ENCODE data around the gene SPEN. TPM values are rescaled to one million over a fixed set of nuclear protein-coding genes. Genes with fewer than 3 reads are reported as not detected.

SPEN gene
- total and polyA plus RNA-seq, 2 donors, result 11.4 to 16.3 TPM

DNA sequence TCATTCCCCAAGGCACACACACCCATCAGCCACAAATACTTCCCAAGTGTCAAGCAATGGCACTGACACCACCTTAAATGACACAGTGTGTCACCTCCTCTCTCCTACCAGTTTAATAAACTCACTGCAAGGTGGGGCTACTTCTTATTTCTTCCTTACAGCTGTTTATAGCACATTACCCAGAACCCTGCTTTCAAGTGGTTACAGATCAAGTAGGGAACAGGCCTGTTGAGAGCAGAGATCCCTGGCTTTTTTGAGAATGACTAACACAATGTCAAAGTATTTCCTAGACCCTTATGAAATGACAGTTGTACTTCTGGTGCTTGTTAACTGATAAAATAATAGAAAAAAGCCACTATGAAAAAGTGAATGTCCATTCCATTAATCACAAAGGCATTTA lies 108.6 kb downstream of the SPEN start:
- H3K36me3 ChIP-seq (ENCODE audit: control insufficient read depth in 2 of 2, insufficient read depth in 2 of 2, low read length in 1 of 2), result peaks cover 9 to 10% of the 10 kb centered on the region in 2 donors
- peaks cover 4 to 33% of the 10 kb centered on the region in 2 donors for H3K4me1 ChIP-seq (ENCODE audit: control insufficient read depth in 2 of 2, insufficient read depth in 2 of 2, low read length in 2 of 2)
- H3K27ac ChIP-seq (ENCODE audit: low read depth in 1 of 2, low read length in 1 of 2), result no peak overlapping the region

DNA sequence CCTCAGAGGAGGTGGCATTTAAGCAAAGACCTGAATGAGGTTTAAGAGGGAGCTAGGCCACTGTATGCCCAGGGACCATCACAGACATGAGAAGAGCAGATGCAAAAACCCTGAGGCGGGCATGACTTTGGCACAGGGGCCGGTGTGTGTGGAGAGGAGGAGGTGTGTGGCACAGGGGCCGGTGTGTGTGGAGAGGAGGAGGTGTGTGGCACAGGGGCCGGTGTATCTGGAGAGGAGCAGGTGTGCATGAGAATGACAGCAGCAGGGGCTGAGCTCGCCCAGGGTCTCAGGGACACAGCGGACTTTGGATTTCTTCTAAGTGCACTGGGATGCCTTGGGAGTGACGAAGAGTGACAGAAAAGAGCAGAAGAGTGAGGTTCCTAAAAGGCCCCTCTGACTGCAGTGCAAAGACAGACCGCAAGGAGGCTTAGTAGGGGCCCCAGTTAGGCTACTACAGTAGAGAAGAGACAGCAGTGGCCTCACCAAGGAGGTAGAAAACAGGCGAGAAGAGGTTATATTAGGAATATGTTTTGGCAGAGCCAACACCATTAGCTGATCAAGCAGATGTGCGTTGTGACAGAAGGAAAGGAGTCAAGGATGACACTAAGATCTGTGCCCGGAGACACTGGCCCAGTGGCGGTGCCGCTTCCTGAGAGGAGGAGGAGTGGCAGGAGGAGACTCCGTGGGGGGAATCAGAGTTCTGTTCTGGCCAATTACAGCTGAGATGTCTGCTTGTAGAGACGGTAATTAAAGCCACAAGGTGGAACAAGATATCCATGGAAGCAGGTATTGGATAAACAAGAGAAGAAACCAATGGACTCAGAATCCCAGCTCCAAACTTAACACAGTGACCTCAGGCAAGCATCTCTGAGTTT lies 110.0 kb downstream of the SPEN start:
- DNase-seq (ENCODE audit: low read depth in 6 of 9, low spot score in 9 of 9), result no peak
- Histone ChIP-seq H3K27me3 (ENCODE audit: control insufficient read depth in 2 of 2, insufficient read depth in 1 of 2, low read length in 1 of 2) (no peaks in the 10 kb centered on the region), H3K4me1 (ENCODE audit: control insufficient read depth in 2 of 2, insufficient read depth in 2 of 2, low read length in 2 of 2) (peaks cover 4 to 22% of the 10 kb centered on the region in 2 donors), H3K9me3 (ENCODE audit: control insufficient read depth in 2 of 2, insufficient read depth in 1 of 2, low read length in 1 of 2) (no peaks in the 10 kb centered on the region), H3K4me3 (ENCODE audit: low read length in 2 of 2) (no peak overlapping the region), H3K27ac (ENCODE audit: low read depth in 1 of 2, low read length in 1 of 2) (no peak overlapping the region), H3K36me3 (ENCODE audit: control insufficient read depth in 2 of 2, insufficient read depth in 2 of 2, low read length in 1 of 2) (peaks cover 7 to 12% of the 10 kb centered on the region in 2 donors)
- WGBS, result 96% methylated on average over 15 of the region's 15 CpGs

More for the DNA sequence above, 108.6 kb downstream of the SPEN start:
- no peaks in the 10 kb centered on the region for H3K9me3 ChIP-seq (ENCODE audit: control insufficient read depth in 2 of 2, insufficient read depth in 1 of 2, low read length in 1 of 2)
- no peaks in the 10 kb centered on the region for H3K27me3 ChIP-seq (ENCODE audit: control insufficient read depth in 2 of 2, insufficient read depth in 1 of 2, low read length in 1 of 2)
- DNase-seq (ENCODE audit: low read depth in 6 of 9, low spot score in 9 of 9), result no peak
- no peak overlapping the region for H3K4me3 ChIP-seq (ENCODE audit: low read length in 2 of 2)

DNA sequence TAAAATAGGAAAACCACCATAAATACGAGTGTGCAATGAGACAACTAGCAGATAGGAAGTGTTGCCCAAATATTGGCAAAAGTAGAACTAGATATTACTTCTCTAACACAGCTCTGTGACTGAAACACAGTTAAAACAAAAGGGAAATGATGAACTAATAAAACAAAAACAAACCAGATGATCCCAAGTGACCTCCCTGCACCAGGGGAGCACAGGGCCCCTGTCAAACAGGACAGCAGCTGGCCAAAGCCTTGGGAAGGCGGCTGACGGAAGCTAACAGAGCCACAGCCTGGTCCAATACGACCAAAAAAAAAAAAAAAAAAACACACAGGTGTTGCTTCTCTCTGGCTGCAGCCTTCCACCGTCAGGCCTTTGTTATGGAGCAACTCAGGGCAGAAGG lies 110.6 kb downstream of the SPEN start:
- no peak overlapping the region for H3K27ac ChIP-seq (ENCODE audit: low read depth in 1 of 2, low read length in 1 of 2)

DNA sequence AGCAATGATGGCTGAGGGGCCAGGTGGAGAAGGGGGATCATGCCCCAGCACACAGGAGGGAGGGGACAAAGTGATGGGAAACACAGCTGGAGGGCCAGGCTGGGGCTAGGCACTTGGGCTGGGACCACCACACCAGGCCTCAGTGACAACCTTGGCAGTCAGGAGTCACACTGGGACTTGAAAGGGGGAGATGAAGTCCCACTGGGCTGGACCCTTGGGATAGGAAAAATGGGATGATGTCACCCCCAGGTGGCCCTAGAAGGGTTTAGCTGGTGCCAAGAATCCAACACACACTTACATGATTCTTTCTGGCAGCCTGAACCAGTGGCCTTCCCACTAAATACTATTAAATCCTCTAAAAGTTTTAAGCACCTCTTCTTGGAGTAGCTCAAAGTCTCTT lies 111.3 kb downstream of the SPEN start:
- no peak for DNase-seq (ENCODE audit: low read depth in 6 of 9, low spot score in 9 of 9)
- peaks cover 6 to 8% of the 10 kb centered on the region in 2 donors for H3K36me3 ChIP-seq (ENCODE audit: control insufficient read depth in 2 of 2, insufficient read depth in 2 of 2, low read length in 1 of 2)
- H3K4me1 ChIP-seq (ENCODE audit: control insufficient read depth in 2 of 2, insufficient read depth in 2 of 2, low read length in 2 of 2), result peaks cover 2 to 11% of the 10 kb centered on the region in 2 donors
- peak overlapping the region in 1 of 2 donors; percentile 21 for H3K27ac ChIP-seq (ENCODE audit: low read depth in 1 of 2, low read length in 1 of 2)
- H3K4me3 ChIP-seq (ENCODE audit: low read length in 2 of 2), result no peak overlapping the region
- H3K27me3 ChIP-seq (ENCODE audit: control insufficient read depth in 2 of 2, insufficient read depth in 1 of 2, low read length in 1 of 2), result no peaks in the 10 kb centered on the region
- H3K9me3 ChIP-seq (ENCODE audit: control insufficient read depth in 2 of 2, insufficient read depth in 1 of 2, low read length in 1 of 2), result no peaks in the 10 kb centered on the region

More for the DNA sequence above, 110.6 kb downstream of the SPEN start:
- no peak for DNase-seq (ENCODE audit: low read depth in 6 of 9, low spot score in 9 of 9)
- H3K4me3 ChIP-seq (ENCODE audit: low read length in 2 of 2), result no peak overlapping the region
- no peaks in the 10 kb centered on the region for H3K9me3 ChIP-seq (ENCODE audit: control insufficient read depth in 2 of 2, insufficient read depth in 1 of 2, low read length in 1 of 2)
- H3K36me3 ChIP-seq (ENCODE audit: control insufficient read depth in 2 of 2, insufficient read depth in 2 of 2, low read length in 1 of 2), result peaks cover 8 to 12% of the 10 kb centered on the region in 2 donors
- WGBS, result 97% methylated on average over 5 of the region's 5 CpGs
- no peaks in the 10 kb centered on the region for H3K27me3 ChIP-seq (ENCODE audit: control insufficient read depth in 2 of 2, insufficient read depth in 1 of 2, low read length in 1 of 2)
- H3K4me1 ChIP-seq (ENCODE audit: control insufficient read depth in 2 of 2, insufficient read depth in 2 of 2, low read length in 2 of 2), result peaks cover 4 to 17% of the 10 kb centered on the region in 2 donors

DNA sequence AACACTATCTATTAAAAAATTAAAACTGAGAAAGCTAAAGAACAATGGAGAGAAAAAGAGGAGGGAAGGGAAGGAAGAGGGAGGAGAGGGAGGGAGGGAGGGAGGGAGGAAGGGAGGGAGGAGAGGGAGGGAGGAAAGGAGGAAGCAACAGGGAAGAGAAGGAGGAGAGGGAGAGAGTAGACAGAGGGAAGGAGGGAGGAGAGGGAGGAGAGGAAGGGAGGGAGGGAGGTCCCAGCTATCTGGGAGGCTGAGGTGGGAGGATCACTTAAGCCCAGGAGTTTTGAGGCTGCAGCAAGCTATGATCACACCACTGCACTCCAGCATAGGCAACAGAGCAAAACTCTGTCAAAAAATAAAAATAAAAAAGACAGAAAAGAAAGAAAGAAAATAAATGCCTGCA lies 111.9 kb downstream of the SPEN start:
- Histone ChIP-seq H3K27ac (ENCODE audit: low read depth in 1 of 2, low read length in 1 of 2) (no peak overlapping the region), H3K4me1 (ENCODE audit: control insufficient read depth in 2 of 2, insufficient read depth in 2 of 2, low read length in 2 of 2) (peaks cover 2 to 5% of the 10 kb centered on the region in 2 donors)
- no peak for DNase-seq (ENCODE audit: low read depth in 6 of 9, low spot score in 9 of 9)

DNA sequence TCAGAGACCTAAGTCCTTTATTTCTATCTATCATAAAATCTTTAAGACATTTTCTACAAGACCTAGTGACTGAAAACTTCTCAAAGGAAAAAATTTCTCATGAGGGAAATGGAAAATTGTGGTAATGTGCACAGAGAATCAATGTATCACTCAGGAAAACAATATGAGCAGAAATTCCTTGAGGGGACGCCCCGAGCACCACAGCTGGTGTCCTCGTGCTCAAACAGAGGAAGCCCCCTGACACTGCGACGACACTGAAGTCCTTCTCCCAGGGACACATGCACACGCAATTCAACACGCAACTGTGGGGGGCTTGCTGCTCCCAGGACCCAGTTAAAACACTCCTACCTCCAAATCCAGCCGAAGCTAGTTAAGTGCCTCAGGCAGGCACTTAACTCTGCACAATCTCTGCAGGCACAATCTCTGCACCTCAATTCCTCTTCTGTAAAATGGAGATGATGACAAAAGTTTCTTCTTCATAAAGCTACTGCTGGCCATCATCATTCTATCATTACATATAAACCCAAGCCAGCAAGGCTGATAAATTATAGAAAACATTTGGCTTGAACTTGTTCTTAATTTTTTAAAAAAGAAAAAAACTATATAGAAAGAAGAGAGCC lies 112.4 kb downstream of the SPEN start:
- Histone ChIP-seq H3K4me1 (ENCODE audit: control insufficient read depth in 2 of 2, insufficient read depth in 2 of 2, low read length in 2 of 2) (peaks cover 2 to 5% of the 10 kb centered on the region in 2 donors), H3K4me3 (ENCODE audit: low read length in 2 of 2) (no peak overlapping the region)

More for the DNA sequence above, 111.9 kb downstream of the SPEN start:
- Histone ChIP-seq H3K27me3 (ENCODE audit: control insufficient read depth in 2 of 2, insufficient read depth in 1 of 2, low read length in 1 of 2) (no peaks in the 10 kb centered on the region), H3K36me3 (ENCODE audit: control insufficient read depth in 2 of 2, insufficient read depth in 2 of 2, low read length in 1 of 2) (peaks cover 5 to 8% of the 10 kb centered on the region in 2 donors), H3K4me3 (ENCODE audit: low read length in 2 of 2) (no peak overlapping the region), H3K9me3 (ENCODE audit: control insufficient read depth in 2 of 2, insufficient read depth in 1 of 2, low read length in 1 of 2) (no peaks in the 10 kb centered on the region)

DNA sequence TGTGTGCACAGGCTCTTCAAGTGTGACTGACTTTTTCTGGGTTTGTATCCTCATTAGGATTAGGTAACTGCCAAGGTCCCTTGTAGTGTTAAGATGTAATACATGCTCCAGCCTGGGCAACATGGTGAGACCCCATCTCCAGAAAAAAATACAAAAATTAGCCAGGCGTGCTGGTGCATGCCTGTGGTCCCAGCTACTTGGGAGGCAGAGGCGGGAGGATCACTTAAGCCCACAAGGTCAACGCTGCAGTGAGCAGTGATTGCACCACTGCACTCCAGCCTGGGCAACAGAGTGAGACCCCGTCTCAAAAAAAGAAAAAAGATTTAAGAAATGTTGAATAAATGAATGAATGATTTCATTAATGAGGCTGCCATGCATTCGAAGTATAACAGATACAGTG lies 113.3 kb downstream of the SPEN start:
- H3K27me3 ChIP-seq (ENCODE audit: control insufficient read depth in 2 of 2, insufficient read depth in 1 of 2, low read length in 1 of 2), result no peaks in the 10 kb centered on the region
- H3K4me3 ChIP-seq (ENCODE audit: low read length in 2 of 2), result no peak overlapping the region
- H3K9me3 ChIP-seq (ENCODE audit: control insufficient read depth in 2 of 2, insufficient read depth in 1 of 2, low read length in 1 of 2), result no peaks in the 10 kb centered on the region
- peaks cover 8% of the 10 kb centered on the region in 2 donors for H3K36me3 ChIP-seq (ENCODE audit: control insufficient read depth in 2 of 2, insufficient read depth in 2 of 2, low read length in 1 of 2)
- WGBS, result 98% methylated on average over 5 of the region's 5 CpGs
- peaks cover 2 to 5% of the 10 kb centered on the region in 2 donors for H3K4me1 ChIP-seq (ENCODE audit: control insufficient read depth in 2 of 2, insufficient read depth in 2 of 2, low read length in 2 of 2)
- no peak overlapping the region for H3K27ac ChIP-seq (ENCODE audit: low read depth in 1 of 2, low read length in 1 of 2)
- no peak for DNase-seq (ENCODE audit: low read depth in 6 of 9, low spot score in 9 of 9)

More for the DNA sequence above, 112.4 kb downstream of the SPEN start:
- H3K27me3 ChIP-seq (ENCODE audit: control insufficient read depth in 2 of 2, insufficient read depth in 1 of 2, low read length in 1 of 2), result no peaks in the 10 kb centered on the region
- no peaks in the 10 kb centered on the region for H3K9me3 ChIP-seq (ENCODE audit: control insufficient read depth in 2 of 2, insufficient read depth in 1 of 2, low read length in 1 of 2)
- peaks cover 5 to 8% of the 10 kb centered on the region in 2 donors for H3K36me3 ChIP-seq (ENCODE audit: control insufficient read depth in 2 of 2, insufficient read depth in 2 of 2, low read length in 1 of 2)
- no peak for DNase-seq (ENCODE audit: low read depth in 6 of 9, low spot score in 9 of 9)
- H3K27ac ChIP-seq (ENCODE audit: low read depth in 1 of 2, low read length in 1 of 2), result no peak overlapping the region
- WGBS, result 96% methylated on average over 8 of the region's 8 CpGs

DNA sequence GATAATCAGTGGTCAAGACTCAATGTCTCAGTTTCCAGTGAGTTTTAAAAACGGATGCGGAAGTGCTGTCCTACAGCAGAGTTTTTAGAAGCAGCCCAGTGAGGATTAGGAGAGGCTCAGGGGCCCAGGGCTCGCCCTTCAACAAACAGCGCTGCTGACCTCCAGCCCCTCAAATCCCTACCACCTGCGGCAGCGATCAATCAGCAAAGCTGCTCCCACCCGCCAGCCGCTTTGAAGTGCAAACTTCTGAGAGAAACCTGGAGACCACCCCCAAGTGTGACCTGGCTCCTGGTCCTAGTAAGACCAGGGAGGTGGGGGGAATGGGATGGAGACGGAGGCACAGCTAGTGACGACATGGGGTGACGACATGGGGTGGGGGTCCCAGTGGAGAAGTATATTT lies 114.0 kb downstream of the SPEN start:
- Histone ChIP-seq H3K27ac (ENCODE audit: low read depth in 1 of 2, low read length in 1 of 2) (no peak overlapping the region), H3K9me3 (ENCODE audit: control insufficient read depth in 2 of 2, insufficient read depth in 1 of 2, low read length in 1 of 2) (no peaks in the 10 kb centered on the region), H3K4me3 (ENCODE audit: low read length in 2 of 2) (no peak overlapping the region), H3K36me3 (ENCODE audit: control insufficient read depth in 2 of 2, insufficient read depth in 2 of 2, low read length in 1 of 2) (peaks cover 8 to 11% of the 10 kb centered on the region in 2 donors), H3K27me3 (ENCODE audit: control insufficient read depth in 2 of 2, insufficient read depth in 1 of 2, low read length in 1 of 2) (no peaks in the 10 kb centered on the region), H3K4me1 (ENCODE audit: control insufficient read depth in 2 of 2, insufficient read depth in 2 of 2, low read length in 2 of 2) (peaks cover 0 to 10% of the 10 kb centered on the region in 2 donors)
- over 99% methylated on average over 11 of the region's 11 CpGs for WGBS
- no peak for DNase-seq (ENCODE audit: low read depth in 6 of 9, low spot score in 9 of 9)

DNA sequence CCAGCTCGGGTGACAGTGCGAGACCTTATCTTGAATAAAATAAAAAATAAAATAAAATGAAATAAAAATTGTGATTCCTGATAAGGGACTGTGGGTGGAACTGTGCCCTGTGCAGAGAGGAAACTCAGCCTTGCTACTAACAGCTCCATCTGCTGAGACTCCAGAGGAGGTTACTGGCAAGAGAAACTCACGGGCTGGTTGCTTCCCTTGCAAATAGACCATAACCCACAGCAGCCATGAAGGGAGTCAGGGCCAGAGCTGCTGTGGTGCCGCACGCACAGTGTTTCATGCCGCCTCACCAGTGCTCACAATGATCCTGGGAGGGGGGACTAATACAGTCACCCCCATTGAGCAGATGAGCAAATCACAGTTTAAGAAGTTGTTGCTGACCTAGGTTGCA lies 114.7 kb downstream of the SPEN start:
- H3K9me3 ChIP-seq (ENCODE audit: control insufficient read depth in 2 of 2, insufficient read depth in 1 of 2, low read length in 1 of 2), result no peaks in the 10 kb centered on the region
- no peaks in the 10 kb centered on the region for H3K27me3 ChIP-seq (ENCODE audit: control insufficient read depth in 2 of 2, insufficient read depth in 1 of 2, low read length in 1 of 2)
- H3K36me3 ChIP-seq (ENCODE audit: control insufficient read depth in 2 of 2, insufficient read depth in 2 of 2, low read length in 1 of 2), result peaks cover 8 to 11% of the 10 kb centered on the region in 2 donors
- no peak overlapping the region for H3K27ac ChIP-seq (ENCODE audit: low read depth in 1 of 2, low read length in 1 of 2)
- H3K4me3 ChIP-seq (ENCODE audit: low read length in 2 of 2), result no peak overlapping the region
- WGBS, result 97% methylated on average over 6 of the region's 6 CpGs
- no peak for DNase-seq (ENCODE audit: low read depth in 6 of 9, low spot score in 9 of 9)
- H3K4me1 ChIP-seq (ENCODE audit: control insufficient read depth in 2 of 2, insufficient read depth in 2 of 2, low read length in 2 of 2), result peaks cover 0 to 10% of the 10 kb centered on the region in 2 donors
